DOHH2 (cell line): ENCODE measurements around the gene PRDM16.

Source experiments
- H3F3A ChIP-seq: fragments of 200-600 bp; sonication (generic), shearing (Covaris generic); 2 replicates; pipeline ENCODE4 v1.6.0; 2016; ENCODE audit warnings: antibody characterized with exemption, mild to moderate bottlenecking; ENCODE audit not compliant: control insufficient read depth, insufficient read depth
- H3K27ac ChIP-seq: fragments of 200-600 bp; sonication (generic); 2 replicates; pipeline ENCODE4 v1.5.1; 2014; ENCODE audit warnings: low read depth, mild to moderate bottlenecking, low read length, moderate library complexity
- H3K27me3 ChIP-seq: fragments of 200-600 bp; sonication (generic); 2 replicates; pipeline ENCODE4 v1.6.1; 2014; ENCODE audit warnings: mild to moderate bottlenecking, low read length, mixed read lengths; ENCODE audit not compliant: control insufficient read depth
- H3K36me3 ChIP-seq: fragments of 200-600 bp; sonication (generic); 2 replicates; pipeline ENCODE4 v1.6.1; 2014; ENCODE audit warnings: mild to moderate bottlenecking, low read length, moderate library complexity, mixed read lengths; ENCODE audit not compliant: control insufficient read depth
- H3K4me1 ChIP-seq: fragments of 200-600 bp; sonication (generic); 2 replicates; pipeline ENCODE4 v1.6.1; 2014; ENCODE audit warnings: mild to moderate bottlenecking, low read length, mixed read lengths; ENCODE audit not compliant: control insufficient read depth
- H3K4me2 ChIP-seq: fragments of 200-600 bp; sonication (generic); 2 replicates; pipeline ENCODE4 v1.6.0; 2014; ENCODE audit warnings: mild to moderate bottlenecking, low read length, moderate library complexity
- H3K4me3 ChIP-seq: fragments of 200-600 bp; sonication (generic); 2 replicates; pipeline ENCODE4 v1.5.1; 2014; ENCODE audit warnings: mild to moderate bottlenecking, low read length, mixed read lengths
- H3K79me2 ChIP-seq: fragments of 200-600 bp; sonication (generic); 2 replicates; pipeline ENCODE4 v1.6.1; 2014; ENCODE audit warnings: mild to moderate bottlenecking, low read length, mixed read lengths; ENCODE audit not compliant: control insufficient read depth
- H3K9me2 ChIP-seq: fragments of 200-600 bp; sonication (generic); replicated peaks from 2 replicates; pipeline ENCODE4 v1.6.1; 2014; ENCODE audit warnings: mild to moderate bottlenecking, low read length, mixed read lengths; ENCODE audit not compliant: control insufficient read depth
- H3K9me3 ChIP-seq: fragments of 200-600 bp; sonication (generic); 2 replicates; pipeline ENCODE4 v1.6.1; 2014; ENCODE audit warnings: antibody characterized with exemption, low read length, mixed read lengths; ENCODE audit not compliant: control insufficient read depth, insufficient read depth
- H4K20me1 ChIP-seq: fragments of 200-600 bp; sonication (generic); 2 replicates; pipeline ENCODE4 v1.6.0; 2014; ENCODE audit warnings: low read depth, mild to moderate bottlenecking, antibody characterized with exemption, low read length, moderate library complexity; ENCODE audit not compliant: control insufficient read depth, insufficient read depth
- EZH2phosphoT487 ChIP-seq: fragments of 200-600 bp; sonication (generic); IDR thresholded peaks from 2 replicates; pipeline ENCODE4 v1.6.1; 2017; ENCODE audit warnings: borderline replicate concordance, mild to moderate bottlenecking, antibody characterized with exemption, low read length, moderate library complexity, mixed read lengths
- TF ChIP-seq, protein P1 (sequence below): fragments of 200-600 bp; sonication (generic); IDR thresholded peaks from one replicate; pipeline ENCODE4 v1.5.1; 2014; ENCODE audit warnings: antibody characterized with exemption, mild to moderate bottlenecking, low read depth, low read length; ENCODE audit not compliant: poor library complexity, severe bottlenecking

PRDM16 gene

DNA sequence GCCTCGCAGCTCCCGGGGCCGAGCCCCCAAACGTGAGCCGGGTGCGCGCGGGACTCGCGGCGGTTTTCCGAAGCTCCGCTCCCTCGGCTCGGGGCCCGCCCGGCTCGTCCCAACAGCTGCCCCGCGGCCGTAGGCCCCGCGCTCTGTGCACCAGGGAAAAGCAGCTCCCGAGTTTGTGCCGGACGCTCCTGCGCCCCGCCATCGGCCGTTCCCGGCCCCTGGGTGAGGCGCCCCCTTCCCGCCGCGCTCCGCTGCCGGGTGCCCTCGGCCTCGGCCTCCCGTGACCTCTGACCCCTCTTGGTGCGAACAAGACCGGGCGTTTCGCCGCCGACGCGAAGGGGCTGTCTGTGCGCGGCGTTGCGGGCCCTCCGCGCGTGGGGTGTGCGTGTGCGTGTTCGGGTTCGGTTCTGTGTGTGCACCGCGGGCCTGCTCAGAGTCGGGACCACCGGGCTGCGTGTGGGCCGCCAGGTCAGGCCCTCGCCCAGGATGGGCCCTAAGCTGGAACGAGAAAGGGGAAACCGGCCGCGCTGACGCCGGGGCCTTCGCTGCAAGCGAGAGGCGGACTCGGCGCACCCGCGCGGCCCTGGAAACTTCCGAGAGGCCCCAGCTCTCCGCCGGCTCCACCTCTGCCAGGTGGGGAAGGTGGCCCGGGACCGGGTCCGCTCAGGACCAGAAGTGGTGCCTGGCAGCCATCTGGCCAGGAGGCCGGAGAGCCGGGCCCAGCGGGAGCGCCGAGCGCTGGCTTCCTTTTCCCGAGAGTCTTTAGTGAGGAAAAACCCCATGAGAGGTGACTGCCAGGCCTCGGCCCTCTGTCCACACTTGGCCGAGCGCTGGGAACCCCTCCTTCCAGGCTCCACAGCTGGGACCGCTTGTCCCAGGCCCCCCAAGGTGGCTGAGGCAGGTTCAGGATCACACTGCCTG, 1.9 kb downstream of the PRDM16 start:
- TF ChIP-seq EZH2phosphoT487, result no peak
- TF ChIP-seq, protein P1, sequence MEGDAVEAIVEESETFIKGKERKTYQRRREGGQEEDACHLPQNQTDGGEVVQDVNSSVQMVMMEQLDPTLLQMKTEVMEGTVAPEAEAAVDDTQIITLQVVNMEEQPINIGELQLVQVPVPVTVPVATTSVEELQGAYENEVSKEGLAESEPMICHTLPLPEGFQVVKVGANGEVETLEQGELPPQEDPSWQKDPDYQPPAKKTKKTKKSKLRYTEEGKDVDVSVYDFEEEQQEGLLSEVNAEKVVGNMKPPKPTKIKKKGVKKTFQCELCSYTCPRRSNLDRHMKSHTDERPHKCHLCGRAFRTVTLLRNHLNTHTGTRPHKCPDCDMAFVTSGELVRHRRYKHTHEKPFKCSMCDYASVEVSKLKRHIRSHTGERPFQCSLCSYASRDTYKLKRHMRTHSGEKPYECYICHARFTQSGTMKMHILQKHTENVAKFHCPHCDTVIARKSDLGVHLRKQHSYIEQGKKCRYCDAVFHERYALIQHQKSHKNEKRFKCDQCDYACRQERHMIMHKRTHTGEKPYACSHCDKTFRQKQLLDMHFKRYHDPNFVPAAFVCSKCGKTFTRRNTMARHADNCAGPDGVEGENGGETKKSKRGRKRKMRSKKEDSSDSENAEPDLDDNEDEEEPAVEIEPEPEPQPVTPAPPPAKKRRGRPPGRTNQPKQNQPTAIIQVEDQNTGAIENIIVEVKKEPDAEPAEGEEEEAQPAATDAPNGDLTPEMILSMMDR, result no peak
- no peaks in the 10 kb centered on the region for H3F3A ChIP-seq
- H3K9me3 ChIP-seq, result peaks cover 11% of the 10 kb centered on the region; the same call in 1 of the 2 replicates
- H3K4me1 ChIP-seq, result no peaks in the 10 kb centered on the region
- H3K9me2 ChIP-seq, result no peaks in the 10 kb centered on the region
- H3K36me3 ChIP-seq, result no peaks in the 10 kb centered on the region
- no peak overlapping the region for H3K4me2 ChIP-seq
- no peaks in the 10 kb centered on the region for H3K79me2 ChIP-seq
- H3K27me3 ChIP-seq, result no peaks in the 10 kb centered on the region
- H3K4me3 ChIP-seq, result no peak overlapping the region
- no peaks in the 10 kb centered on the region for H4K20me1 ChIP-seq
- no peak overlapping the region for H3K27ac ChIP-seq

DNA sequence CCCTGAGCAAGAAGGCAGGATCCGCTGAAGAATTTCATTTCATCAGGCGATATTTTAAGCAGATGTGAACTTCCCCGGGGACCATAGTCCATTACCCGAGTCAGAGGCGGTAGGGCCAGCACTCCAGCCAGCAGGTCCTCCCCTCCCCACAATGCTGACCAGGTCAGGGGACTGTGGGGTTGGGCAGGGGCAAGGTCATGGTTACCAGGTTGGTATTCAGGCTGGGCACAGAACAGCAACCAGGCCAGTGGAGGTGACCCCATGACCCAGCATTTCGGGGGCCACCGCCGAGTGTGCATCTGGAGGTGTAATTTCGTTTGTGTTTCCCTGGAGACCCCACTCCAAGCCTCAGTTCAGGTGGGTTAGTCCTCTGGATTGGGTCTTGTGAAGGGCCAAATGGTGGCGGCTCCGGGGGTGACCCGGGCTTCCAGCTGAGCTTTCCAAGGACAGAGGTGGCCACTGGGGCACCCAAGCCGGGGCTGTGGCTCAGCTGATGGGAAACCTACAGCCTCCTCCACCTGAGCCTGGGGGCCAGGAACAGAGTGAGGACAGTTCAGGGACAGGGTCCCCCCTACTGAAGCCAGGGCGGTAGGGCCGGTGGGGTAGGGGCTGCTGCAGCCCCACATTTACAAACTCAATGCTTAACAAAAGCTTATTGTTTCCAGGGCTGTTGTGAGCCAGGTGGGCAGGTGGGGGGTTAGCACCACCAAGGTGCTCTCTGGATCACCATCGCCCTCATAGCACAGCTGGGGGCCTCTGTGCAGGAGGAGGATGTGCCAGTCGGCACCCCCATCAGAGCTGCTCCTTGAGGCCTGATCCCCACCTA, 2.8 kb downstream of the PRDM16 start:
- Histone ChIP-seq H3K4me3 (no peak overlapping the region), H3F3A (no peaks in the 10 kb centered on the region), H3K4me1 (no peaks in the 10 kb centered on the region), H3K36me3 (no peaks in the 10 kb centered on the region), H3K4me2 (no peak overlapping the region), H4K20me1 (no peaks in the 10 kb centered on the region), H3K9me3 (peaks cover 8% of the 10 kb centered on the region; the same call in 1 of the 2 replicates), H3K27me3 (no peaks in the 10 kb centered on the region), H3K27ac (no peak overlapping the region), H3K9me2 (no peaks in the 10 kb centered on the region), H3K79me2 (no peaks in the 10 kb centered on the region)
- TF ChIP-seq, protein P1, result no peak
- TF ChIP-seq EZH2phosphoT487, result no peak

DNA sequence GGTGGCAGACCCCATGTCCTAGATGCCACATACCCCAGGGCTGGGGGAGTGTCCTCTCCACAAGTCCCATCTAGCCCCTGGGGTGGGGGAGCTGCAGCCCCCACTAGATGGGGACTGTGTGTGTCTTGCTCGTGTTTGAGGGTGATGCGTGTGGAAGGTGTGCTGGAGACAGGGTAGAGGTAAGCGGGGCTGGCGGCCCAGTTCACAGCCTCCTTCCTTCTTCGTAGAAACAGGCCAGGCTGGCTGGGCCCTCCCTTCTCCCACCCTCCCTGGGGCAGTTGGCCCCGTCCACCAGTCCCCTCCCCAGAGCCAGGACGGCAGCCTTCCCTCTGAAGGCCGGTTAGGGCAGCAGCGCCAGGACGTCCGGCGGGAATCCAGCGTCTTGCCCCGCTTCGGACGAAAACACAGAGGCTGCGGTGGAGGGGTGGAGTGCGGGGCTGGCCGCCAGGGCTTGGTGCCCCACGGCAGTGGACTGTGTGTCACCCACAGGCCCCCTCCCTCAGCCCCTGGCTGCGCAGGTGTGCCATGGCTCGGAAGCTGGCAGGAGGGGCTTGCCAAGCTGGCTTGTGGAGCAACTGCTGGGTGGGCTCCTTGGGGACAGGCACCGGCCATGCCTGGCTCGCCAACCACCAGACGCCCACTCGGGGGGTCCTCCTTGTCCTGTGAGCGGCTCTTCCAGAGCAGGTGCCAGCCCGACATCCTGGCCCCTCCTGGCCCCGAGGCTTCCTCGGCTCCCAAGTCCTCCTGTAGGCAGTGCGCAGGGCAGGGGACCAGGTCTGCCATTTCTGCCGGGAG, 3.6 kb downstream of the PRDM16 start:
- Histone ChIP-seq H3K4me3 (no peak overlapping the region), H3K27me3 (no peaks in the 10 kb centered on the region), H3K9me3 (0 out of 2 replicates have a peak, but pooled peaks cover 3% of the 10 kb centered on the region), H3K9me2 (no peaks in the 10 kb centered on the region), H3F3A (no peaks in the 10 kb centered on the region), H3K4me1 (no peaks in the 10 kb centered on the region), H3K36me3 (no peaks in the 10 kb centered on the region), H3K27ac (no peak overlapping the region), H3K79me2 (no peaks in the 10 kb centered on the region), H3K4me2 (no peak overlapping the region), H4K20me1 (no peaks in the 10 kb centered on the region)
- TF ChIP-seq EZH2phosphoT487, result no peak
- TF ChIP-seq, protein P1, result no peak
